SHP77 (cell line): ENCODE data around the gene CPLX3.

Experiments used
- DNase-seq, 2 experiments: peaks; one replicate each; lab custom pipeline; 2025; lab: John Stamatoyannopoulos, UW

The CPLX3 gene

DNA sequence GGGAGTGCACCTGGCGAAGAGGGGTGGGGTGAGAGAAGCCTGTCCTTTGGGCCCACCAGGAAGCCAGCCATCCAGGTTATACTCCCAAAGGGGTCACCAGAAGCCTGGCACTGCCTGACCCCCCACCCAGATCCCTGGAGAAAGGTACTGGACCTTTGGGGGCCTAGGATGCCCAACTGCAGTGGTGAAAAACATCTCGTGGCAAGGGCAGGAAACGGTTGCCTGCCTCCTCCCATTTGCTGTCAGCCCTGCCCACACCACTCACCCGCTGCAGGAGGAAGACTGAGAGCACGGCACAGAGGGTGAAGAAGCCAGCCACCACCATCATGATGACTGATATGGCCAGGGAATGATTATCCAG is 18.8 kb downstream of the CPLX3 start:
- DNase-seq = no peak

GRCh38 chr15:74845581-74845980 is 19.2 kb downstream of the CPLX3 start:
- DNase-seq = no peak

- DNase-seq = no peak
These were observed 21.0 kb downstream of the CPLX3 start for GRCh38 chr15:74847432-74847831.

- no peak for DNase-seq
These were observed 24.0 kb downstream of the CPLX3 start for GRCh38 chr15:74850393-74850792.

GRCh38 chr15:74851960-74852359 is 25.5 kb downstream of the CPLX3 start:
- DNase-seq = no peak

GRCh38 chr15:74854453-74855022 is 28.1 kb downstream of the CPLX3 start:
- no peak for DNase-seq

- no peak for DNase-seq
These were observed 29.4 kb downstream of the CPLX3 start for GRCh38 chr15:74855857-74856256.

DNA sequence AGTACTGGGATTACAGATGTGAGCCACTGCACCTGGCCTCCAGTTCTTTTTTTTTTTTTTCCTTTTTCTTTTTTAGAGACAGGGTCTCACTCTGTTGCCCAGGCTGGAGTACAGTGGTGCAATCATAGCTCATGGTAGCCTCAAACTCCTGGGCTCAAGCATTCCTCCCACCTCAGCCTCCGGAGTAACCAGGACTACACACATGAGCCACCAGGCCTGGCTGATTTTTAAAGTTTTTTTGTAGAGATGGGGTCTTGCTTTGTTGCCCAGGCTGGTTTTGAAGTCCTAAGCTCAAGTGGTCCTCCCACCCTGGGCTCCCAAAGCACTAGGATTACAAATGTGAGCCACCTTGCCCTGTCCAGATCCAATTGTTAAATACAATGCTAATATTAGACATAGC is 30.1 kb downstream of the CPLX3 start:
- no peak for DNase-seq

DNA sequence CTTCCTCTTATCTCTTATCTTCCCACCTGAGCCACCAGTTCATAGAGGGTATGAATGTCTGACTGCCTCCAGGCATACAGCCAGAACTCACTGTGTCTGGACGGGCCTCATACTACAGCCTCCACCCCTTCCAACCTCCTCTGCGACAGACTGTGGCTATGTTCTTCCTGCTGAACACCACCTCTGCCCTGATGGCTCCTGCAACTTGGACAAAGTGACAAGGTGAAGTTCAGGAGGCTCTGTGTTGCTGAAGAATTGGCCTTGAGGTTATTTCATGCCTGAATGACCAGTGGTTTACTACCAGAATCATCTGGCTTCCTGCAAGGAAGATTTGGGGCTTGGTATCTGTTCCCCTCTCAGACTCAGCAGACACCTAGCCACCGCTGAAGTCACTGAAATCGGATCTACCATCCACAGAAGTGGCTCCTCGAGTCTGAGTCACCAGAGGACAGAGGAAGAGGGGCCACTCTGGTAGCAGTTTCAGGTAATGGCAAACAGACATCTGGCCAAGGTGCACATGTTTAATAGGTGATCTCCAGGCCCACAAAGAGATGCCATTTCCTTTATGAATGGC is 30.7 kb downstream of the CPLX3 start:
- DNase-seq = no peak

DNA sequence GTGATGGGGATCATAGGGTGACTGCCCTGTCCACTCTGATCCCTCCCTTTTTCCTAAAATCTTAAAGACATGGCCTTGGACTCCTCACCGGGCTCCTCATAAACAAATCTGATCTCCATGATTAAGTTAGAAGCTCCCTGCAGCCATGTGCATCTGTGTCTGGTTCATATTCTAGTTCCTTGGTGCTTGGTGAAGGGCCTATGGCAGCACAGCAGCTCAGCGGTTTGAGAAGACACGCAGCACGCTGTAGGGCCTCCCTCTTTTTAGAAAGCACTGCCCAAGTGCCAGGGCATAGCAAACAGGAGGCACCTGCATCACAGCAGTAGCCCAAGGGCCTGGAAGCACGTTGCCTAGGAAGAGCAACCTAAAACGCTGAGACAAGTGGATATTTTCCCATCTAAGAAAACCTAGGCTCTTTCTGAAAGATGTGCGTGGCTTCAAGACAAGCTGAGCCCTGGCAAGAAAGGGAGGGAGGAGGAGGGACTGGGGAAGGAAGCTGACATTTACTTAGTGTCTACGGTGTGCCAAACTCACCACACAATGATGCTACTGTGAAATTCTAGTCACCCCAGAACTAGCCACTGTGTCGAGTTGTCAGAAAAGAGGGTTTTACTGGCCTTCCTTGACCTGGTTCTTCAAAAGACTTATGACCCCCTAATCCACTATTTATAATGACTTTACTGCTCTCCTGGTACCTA is 31.4 kb downstream of the CPLX3 start:
- DNase-seq = no peak

DNA sequence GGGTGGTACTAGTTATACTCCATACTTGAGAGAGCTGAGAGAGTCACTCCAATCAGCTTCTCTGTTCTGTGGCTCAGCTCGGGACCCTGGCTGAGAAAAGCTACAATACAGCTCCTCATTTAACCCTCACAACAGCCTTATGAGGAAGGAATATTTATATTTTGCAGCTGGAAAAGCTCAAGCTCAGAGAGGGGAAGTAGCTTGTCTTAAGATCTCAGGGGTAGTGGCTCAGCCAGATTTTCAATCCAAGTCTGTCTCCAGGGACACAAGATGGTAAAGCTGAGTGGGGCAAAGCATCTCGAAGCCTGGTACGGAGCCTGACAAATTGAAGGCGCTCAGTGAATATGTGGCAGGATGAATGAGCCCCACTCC is 31.9 kb downstream of the CPLX3 start:
- DNase-seq = no peak

DNA sequence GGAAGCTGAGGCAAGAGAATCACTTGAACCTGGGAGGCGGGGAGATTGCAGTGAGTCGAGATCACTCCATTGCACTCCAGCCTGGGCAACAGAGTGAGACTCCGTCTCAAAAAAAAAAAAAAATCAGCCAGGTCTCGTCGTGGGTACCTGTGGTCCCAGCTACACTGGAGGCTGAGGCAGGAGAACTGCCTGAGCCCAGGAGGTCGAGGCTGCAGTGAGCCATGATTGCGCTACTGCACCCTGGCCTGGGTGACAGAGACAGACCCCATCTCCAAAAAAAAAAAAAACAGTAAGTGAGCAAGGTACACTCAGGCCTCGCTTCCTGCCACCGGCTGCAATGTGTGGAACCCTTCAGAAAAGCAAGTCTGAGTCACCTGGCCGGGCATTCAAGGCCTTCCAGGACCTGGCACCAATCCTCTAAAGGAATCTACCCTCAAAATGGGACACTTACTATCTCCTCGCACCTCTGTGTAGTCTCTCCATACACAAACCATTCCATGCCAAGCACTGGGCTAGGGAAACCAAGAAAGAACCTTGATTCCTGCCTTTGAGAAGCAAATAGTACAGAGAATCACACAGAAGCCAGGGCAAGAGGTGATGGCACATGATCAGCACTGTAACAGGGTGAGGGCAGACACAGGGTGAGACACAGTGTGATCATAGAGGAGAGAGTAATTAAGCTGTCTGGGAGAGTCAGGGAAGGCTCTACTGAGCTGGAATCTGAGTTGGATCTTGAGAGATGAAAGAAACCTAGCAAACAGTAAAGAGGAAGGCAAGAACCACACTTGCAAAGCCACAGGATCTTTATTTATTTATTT is 37.0 kb downstream of the CPLX3 start:
- no peak for DNase-seq

GRCh38 chr15:74864296-74864695 is 37.9 kb downstream of the CPLX3 start:
- DNase-seq = no peak

DNA sequence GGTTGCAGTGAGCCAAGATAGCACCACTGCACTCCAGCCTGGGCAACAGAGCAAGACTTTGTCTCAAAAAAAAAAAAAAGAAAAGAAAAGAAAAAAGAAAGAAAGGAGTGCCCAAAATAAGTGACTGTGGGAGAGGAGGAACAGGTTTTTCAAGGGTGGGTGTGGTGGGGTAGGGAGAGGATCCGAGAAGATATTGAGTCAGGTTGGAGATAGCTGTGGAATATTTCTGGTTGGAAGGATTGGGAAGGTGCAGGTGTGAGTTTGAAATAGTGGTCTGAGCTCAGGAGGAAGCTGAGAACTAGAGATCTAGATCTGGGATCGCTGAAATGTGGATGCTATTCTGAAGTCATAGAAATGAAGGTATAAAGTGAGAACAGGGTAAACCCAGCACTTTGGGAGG is 38.9 kb downstream of the CPLX3 start:
- DNase-seq = no peak

DNA sequence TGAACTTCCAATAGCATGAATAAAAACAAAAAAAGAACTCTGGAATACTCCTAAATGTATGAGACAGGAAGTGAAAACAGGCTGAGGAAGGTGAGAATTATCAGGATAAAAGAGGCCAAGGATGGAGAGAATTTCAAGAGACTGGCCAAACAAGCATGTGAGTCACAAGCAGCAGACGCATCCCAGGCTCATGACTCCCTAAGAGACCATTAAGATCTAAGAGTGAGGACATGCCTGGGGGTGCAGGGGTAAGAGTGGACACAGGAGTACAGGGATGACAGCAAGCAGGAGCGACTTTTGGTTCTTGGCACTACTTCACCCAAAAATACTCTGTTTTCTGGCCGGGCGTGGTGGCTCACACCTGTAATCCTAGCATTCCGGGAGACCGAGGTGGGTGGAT is 39.7 kb downstream of the CPLX3 start:
- no peak for DNase-seq

GRCh38 chr15:74867466-74868038 is 41.1 kb downstream of the CPLX3 start:
- DNase-seq = no peak

- DNase-seq = no peak
These were observed 41.6 kb downstream of the CPLX3 start for GRCh38 chr15:74868059-74868458.

- no peak for DNase-seq
These were observed 42.9 kb downstream of the CPLX3 start for GRCh38 chr15:74869372-74869725.

- no peak for DNase-seq
These were observed 43.4 kb downstream of the CPLX3 start for GRCh38 chr15:74869726-74870407.

GRCh38 chr15:74870436-74871215 is 44.2 kb downstream of the CPLX3 start:
- no peak for DNase-seq

- DNase-seq = no peak
These were observed 46.2 kb downstream of the CPLX3 start for GRCh38 chr15:74872702-74873035.
